ENCODE data around the gene LRRC7. TPM values are rescaled to one million over a fixed set of nuclear protein-coding genes. Genes with fewer than 3 reads are reported as not detected.

LRRC7 gene
- total and polyA plus RNA-seq, 8 donors: 3.4 to 5.9 (median 5.1) TPM; not detected in 2

GRCh38 chr1:69991644-69992043, 423.9 kb downstream of the LRRC7 start:
- intact Hi-C loops (cut with DNase I): no loop called here
- Histone ChIP-seq H3K36me3 (no peaks in the 10 kb centered on the region), H3K4me1 (no peaks in the 10 kb centered on the region), H3K9me3 (no peaks in the 10 kb centered on the region), H3K27me3 (no peaks in the 10 kb centered on the region), H3K27ac (no peak overlapping the region), H3K4me3 (no peak overlapping the region)
- DNase-seq: no peak
- no peak for ATAC-seq
- TF ChIP-seq CTCF (IDR thresholded peaks at IDR 0.05): no peak

- ATAC-seq (no peak), DNase-seq (no peak)
- no peaks in the 10 kb centered on the region for H3K4me1 ChIP-seq
- no peak overlapping the region for H3K27ac ChIP-seq
- TF ChIP-seq CTCF (IDR thresholded peaks at IDR 0.05): no peak
- no peaks in the 10 kb centered on the region for H3K36me3 ChIP-seq
- no peak overlapping the region for H3K4me3 ChIP-seq
- no peaks in the 10 kb centered on the region for H3K9me3 ChIP-seq
- no peaks in the 10 kb centered on the region for H3K27me3 ChIP-seq
- intact Hi-C loops (cut with DNase I): no loop called here
Measured at GRCh38 chr1:69992594-69992993, 424.9 kb downstream of the LRRC7 start.

- no peak for ATAC-seq
- H3K27ac ChIP-seq: no peak overlapping the region
- intact Hi-C loops (cut with DNase I): no loop called here
Measured at GRCh38 chr1:69993810-69994209, 426.1 kb downstream of the LRRC7 start.

GRCh38 chr1:69994241-69994640, 426.5 kb downstream of the LRRC7 start:
- no peak for ATAC-seq

More at GRCh38 chr1:69993810-69994209, 426.1 kb downstream of the LRRC7 start:
- H3K4me1 ChIP-seq: no peaks in the 10 kb centered on the region
- H3K9me3 ChIP-seq: peaks cover 0 to 4% of the 10 kb centered on the region in 2 donors
- no peaks in the 10 kb centered on the region for H3K27me3 ChIP-seq
- no peak for TF ChIP-seq CTCF (IDR thresholded peaks at IDR 0.05)
- no peak overlapping the region for H3K4me3 ChIP-seq
- DNase-seq: peak in 2 of 4 donors; percentile 53 to 67
- no peaks in the 10 kb centered on the region for H3K36me3 ChIP-seq

GRCh38 chr1:69998847-69999246, 431.1 kb downstream of the LRRC7 start:
- ATAC-seq: no peak
- Histone ChIP-seq H3K27me3 (no peaks in the 10 kb centered on the region), H3K27ac (no peak overlapping the region), H3K4me3 (no peak overlapping the region), H3K36me3 (no peaks in the 10 kb centered on the region), H3K4me1 (no peaks in the 10 kb centered on the region), H3K9me3 (peaks cover 0 to 4% of the 10 kb centered on the region in 2 donors)
- DNase-seq: no peak
- TF ChIP-seq CTCF (IDR thresholded peaks at IDR 0.05): no peak
- intact Hi-C loops (cut with DNase I): no loop called here

More at GRCh38 chr1:69994241-69994640, 426.5 kb downstream of the LRRC7 start:
- Histone ChIP-seq H3K4me3 (no peak overlapping the region), H3K9me3 (peaks cover 0 to 4% of the 10 kb centered on the region in 2 donors), H3K27me3 (no peaks in the 10 kb centered on the region), H3K4me1 (no peaks in the 10 kb centered on the region), H3K36me3 (no peaks in the 10 kb centered on the region), H3K27ac (no peak overlapping the region)
- no peak for DNase-seq
- intact Hi-C loops (cut with DNase I): no loop called here
- TF ChIP-seq CTCF (IDR thresholded peaks at IDR 0.05): no peak

Data from left lung (tissue), 10 donors.